Activated T-cell treated with anti-CD3 and anti-CD28 coated beads for 1 hour (primary cell): Measurements from ENCODE around the gene NEURL1.

Experiments
- DNase-seq: peaks from one replicate; pipeline ENCODE4 v3.0.0-alpha.2; 2020; ENCODE audit warnings: low read depth

Gene NEURL1

GRCh38 chr10:103609231-103610082 lies 116.0 kb downstream of the NEURL1 start:
- no peak for DNase-seq

- no peak for DNase-seq
These were observed 116.6 kb downstream of the NEURL1 start for GRCh38 chr10:103610083-103610472.

GRCh38 chr10:103610921-103611511 lies 117.5 kb downstream of the NEURL1 start:
- DNase-seq, result no peak

GRCh38 chr10:103612462-103613365 lies 119.2 kb downstream of the NEURL1 start:
- no peak for DNase-seq

GRCh38 chr10:103613616-103614015 lies 120.1 kb downstream of the NEURL1 start:
- no peak for DNase-seq

- no peak for DNase-seq
These were observed 121.0 kb downstream of the NEURL1 start for GRCh38 chr10:103614306-103615158.

- DNase-seq, result no peak
These were observed 123.4 kb downstream of the NEURL1 start for GRCh38 chr10:103616705-103617601.

- DNase-seq, result no peak
These were observed 124.3 kb downstream of the NEURL1 start for GRCh38 chr10:103617602-103618385.

GRCh38 chr10:103618575-103619423 lies 125.3 kb downstream of the NEURL1 start:
- no peak for DNase-seq

- DNase-seq, result no peak
These were observed 126.2 kb downstream of the NEURL1 start for GRCh38 chr10:103619424-103620351.

- DNase-seq, result no peak
These were observed 126.8 kb downstream of the NEURL1 start for GRCh38 chr10:103620352-103620740.

- DNase-seq, result no peak
These were observed 127.6 kb downstream of the NEURL1 start for GRCh38 chr10:103620891-103621782.

- no peak for DNase-seq
These were observed 128.2 kb downstream of the NEURL1 start for GRCh38 chr10:103621783-103622125.

- no peak for DNase-seq
These were observed 128.8 kb downstream of the NEURL1 start for GRCh38 chr10:103622286-103622685.

GRCh38 chr10:103622935-103623574 lies 129.6 kb downstream of the NEURL1 start:
- no peak for DNase-seq

- DNase-seq, result no peak
These were observed 132.7 kb downstream of the NEURL1 start for GRCh38 chr10:103626178-103626577.
